HG03064 (cell line): ENCODE measurements around the gene PHKG1.
"Not testable (repeated sequence)": the region's sequence is repeated elsewhere in the genome, so short reads cannot be mapped to it uniquely, and the experiment has no call there.

Source experiments
- ATAC-seq: cut with Tn5 transposase; IDR thresholded peaks from one replicate; pipeline ENCODE4 v1.9.1; 2021; ENCODE audit warnings: low read depth; ENCODE audit not compliant: unreplicated experiment

Gene PHKG1

DNA sequence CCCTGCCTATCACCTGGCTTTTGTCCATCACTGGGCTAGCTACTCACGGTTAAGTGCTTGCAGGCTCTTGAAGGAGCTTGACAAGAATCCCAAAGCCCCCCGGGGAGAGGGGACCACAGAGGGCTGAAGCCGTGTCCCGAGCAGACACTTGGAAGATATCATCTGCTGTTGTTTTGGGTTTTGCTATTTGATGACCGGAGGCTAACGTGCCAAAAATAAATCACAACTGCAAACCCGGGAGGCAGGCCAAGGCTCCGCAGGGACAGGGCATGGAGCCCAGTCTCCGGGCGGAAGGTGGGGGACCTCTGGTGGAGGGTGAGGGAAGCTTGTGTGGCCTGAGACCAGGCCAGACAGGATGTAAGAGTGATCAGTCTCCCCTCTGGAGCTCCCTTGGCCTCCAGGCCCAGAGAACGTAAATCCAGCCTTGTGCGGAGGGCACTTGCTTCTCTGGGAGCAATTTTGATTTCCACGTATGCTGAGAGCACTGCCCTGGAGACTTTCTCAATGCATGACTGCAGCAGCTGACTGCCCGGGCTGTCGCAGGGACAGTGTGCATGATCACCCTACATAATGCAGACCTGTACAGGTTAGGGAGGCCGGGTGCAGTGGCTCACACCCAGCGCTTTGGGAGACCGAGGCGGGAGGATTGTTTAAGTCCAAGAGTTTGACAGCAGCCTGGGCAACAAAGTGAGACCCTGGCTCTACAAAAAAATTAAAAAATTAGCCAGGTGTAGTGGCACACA is at the start of gene PHKG1:
TSS of gene PHKG1 (minus strand) at position 164 of the 743 bp plus-strand sequence. CDS start 4,011 bp downstream, outside the sequence.
- no peak for ATAC-seq

DNA sequence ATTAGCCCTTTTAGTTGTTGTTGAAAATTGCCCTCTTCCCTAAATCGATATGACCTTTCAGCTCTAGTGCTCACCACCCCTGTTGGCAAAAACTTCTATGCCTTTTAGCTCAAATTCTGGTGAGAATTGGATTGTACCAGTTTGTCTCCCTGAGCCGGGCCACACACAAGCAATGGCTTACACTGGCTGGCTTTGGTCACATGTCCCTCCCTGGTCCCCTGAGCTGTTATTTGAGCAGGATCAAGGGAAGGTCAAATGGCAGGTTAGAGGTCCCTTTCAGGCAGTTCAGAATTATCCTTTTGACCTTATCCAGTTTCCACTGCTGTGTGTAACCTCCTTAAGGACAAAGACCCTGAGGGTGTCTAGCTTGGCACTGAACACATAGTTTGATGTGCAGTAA is 38.3 kb upstream of the PHKG1 start:
- ATAC-seq, result not testable (repeated sequence)

DNA sequence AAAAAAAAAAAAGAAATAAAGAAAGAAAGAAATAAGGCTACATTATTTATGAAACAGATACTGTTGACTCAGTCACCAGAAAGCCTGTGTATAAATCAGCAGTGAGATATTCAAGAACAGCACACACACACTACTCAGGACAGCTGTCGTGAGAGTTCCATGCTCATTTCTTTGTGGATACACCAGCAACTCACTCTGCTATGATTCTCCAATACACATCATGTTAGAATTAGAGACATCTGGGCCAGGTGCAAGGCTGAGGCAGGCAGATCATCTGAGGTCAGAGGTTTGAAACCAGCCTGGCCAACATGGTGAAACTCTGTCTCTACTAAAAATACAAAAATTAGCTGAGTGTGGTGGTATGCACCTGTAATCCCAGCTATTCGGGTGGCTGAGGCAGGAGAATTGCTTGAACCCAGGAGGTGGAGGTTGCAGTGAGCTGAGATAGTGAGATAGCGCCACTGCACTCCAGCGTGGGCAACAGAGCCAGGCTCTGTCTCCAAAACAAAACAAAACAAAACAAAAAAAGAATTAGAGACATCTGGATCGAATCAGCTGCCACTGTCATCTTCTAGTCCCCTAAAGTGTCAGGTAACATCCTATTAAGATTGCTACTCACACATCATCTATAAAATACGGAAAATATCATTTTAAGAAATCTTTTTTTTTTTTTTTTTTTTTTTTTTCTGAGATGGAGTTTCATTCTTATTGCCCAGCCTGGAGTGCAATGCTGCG is 34.7 kb upstream of the PHKG1 start:
- no peak for ATAC-seq

DNA sequence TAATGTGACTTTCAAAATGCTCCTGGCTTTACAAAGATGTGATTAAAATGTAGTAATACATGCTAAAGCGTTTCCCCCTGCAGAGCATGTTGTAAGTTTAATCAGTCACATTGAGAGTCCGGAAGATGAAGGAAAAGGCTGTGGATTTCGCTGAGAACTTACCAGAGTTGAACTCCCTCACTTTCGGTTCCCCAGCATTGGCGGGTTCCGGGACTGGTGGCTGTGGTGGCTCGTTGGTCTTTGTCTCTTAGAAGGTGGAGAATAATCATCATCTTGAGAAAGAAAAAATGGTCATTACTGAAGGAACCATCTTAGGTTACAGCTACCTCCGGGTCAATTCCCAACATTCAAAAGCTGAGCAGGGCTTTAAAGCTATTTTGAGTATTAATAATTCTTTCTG is 33.1 kb upstream of the PHKG1 start:
- ATAC-seq, result no peak

DNA sequence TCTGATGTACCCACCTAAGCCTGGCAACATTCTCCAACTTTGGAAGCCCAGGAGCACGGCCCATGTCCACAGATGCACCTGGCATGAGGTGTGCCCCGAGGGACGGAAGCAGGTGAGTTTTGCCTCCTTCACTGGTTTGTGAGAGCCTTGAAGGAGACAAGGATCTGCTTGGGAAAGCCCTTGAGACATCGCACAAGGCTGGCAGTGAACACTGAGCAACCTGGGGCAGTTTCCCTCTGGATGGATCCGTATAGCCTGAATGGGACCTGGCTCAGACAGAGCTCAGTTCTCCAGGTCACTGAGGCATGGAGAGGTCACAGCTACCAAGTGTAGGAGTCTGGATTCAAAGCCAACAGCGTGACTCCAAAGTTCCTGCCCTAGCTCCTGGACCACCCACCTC is 32.2 kb upstream of the PHKG1 start:
- no peak for ATAC-seq

DNA sequence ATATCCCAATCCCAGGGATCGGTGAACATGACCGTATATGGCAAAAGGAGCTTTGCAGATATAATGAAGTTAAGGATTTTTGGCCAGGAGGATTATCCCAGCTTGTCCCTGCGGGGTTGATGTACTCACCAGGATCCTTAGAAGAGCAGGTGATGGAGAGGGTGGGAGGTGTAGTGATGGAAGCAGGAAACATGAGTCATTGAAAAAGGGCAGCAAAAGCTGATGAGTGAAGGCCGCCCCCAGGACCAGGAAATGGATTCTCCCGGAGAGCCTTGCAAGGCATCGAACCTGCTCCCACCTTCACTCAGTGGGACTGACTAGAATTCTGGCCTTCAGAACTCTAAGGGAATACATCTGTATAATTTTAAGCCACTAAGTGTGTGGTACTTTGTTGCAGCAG is 28.7 kb upstream of the PHKG1 start:
- ATAC-seq, result no peak

DNA sequence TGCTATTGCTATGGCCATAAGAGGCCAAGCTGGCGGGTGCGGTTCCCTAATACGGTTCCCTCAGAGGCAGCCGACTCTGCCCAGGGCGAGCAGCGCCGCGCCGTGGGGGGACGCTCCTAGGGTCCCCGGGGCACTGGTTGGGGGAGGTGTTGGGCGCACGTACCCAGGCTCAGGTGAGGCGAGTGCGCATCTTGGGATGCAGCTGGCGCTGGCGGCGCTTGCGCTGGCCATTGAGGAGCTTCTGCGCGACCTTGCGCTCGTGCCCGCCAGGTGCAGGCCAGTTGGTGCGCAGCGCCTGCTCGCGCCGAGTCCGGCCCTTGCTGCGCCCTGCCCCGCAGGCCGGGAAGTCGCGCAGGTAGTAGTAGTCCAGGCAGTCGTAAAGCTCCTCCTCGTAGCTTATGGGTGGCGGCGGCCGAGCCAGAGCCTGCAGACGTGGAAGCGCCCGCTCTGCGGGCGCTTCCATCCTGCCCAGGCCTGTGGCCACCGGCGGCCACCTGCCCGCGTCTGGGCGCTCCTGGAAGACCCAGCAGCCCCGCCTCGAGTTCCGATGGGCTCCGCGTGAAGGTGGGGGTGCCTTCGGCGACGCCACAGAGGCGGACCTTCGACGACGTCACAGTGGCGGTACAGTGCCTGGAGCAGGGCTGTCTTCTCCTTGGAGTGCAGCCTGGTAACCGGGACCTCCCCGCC is 23.2 kb upstream of the PHKG1 start, which contains the start of gene NUPR2:
TSS of gene NUPR2 (minus strand) at position 566 of the 687 bp plus-strand sequence. CDS start at position 463, 103 bp downstream.
- ATAC-seq, result no peak

DNA sequence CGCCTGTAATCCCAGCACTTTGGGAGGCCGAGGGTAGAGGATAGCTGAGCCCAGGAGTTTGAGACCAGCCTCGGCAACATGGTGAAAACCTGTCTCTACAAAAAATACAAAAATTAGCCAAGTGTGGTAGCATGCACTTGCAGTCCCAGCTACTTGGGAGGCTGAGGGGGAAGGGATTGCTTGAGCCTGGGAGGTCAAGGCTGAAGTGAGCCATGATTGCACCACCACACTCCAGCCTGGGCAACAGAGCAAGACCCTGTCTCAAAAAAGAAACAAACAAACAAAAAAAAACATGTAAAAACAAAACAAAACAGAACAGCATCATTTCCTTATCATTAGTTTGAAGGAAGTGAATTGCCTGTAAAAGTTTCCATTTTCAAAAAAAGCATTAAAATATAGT is 19.5 kb upstream of the PHKG1 start:
- ATAC-seq, result not testable (repeated sequence)

DNA sequence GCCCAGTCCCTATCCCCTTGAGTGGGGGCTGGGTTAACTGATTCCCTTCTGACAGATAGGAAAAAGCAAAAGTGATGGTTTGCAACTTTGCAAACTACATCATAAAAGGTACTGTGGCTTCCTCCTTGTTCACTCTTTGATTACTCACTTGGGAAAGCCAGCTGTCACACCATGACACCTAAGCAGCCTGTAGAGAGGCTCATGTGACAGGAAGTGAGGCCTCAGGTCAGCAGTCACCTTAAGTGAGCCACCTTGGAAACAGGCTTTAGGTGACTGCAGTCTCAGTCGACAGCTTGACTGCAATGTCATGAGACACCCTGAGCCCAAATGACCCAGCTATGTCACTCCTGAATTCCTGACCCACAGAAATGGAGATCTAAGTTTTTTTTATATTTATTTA is 17.9 kb upstream of the PHKG1 start:
- ATAC-seq, result no peak

DNA sequence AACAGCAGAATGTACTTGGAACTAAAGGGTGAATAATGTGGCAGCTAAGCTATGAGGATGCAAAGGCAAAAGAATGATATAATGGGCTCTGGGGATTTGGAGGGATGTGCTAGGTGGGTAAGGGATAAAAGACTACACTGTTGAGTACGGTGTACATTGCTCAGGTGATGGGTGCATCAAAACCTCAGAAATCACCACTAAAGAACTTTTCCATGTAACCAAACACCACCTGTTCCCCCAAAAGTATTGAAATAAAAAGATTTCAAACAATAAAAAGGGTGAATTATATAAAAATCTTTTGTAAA is 15.2 kb upstream of the PHKG1 start:
- no peak for ATAC-seq

DNA sequence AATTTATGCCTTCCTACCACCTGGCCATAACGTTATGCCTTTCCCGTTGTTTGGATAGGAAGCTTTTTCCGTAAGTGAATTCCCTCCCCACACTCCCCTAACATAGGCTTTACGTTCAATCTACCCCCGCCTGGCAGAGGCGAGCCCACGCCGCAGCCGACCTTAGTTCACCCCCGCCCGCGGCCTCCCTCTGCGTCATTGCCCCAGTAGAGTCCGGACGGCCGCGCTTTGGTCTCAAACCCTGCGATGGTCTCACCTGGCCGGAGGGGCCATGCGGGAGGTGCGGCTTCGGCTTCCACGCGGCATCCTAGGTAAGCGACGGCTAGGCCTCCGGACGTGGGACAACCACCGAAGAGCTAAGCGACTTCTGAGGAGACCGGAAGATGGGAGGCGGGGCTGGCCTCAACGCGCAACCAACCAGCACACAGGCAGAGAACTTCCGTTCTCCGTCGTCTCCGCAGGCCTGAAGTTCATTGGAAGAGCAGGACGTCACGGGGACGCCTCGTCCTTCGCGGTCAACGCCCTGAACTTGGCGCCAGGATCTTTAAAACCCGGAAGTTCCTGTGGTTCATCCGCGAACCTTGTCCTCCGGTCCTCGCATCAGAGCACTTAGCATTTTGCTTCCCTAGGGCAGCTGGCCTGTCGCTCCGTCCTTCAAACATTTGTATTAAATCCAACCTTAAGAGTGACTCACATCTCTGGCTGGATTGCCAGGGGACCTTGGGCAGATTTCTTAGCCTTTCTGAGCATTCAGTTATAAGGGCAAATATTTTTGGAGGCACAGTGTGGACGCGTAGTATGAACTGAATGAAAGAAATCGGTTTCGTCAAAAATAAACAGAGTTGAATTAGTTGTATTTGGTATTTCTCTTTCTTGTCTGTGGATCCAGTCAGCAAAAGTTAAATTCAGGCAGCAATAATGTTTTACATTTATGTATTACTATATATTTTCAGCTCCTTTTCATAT is 13.6 kb upstream of the PHKG1 start, which contains the start of gene CHCHD2:
TSS of gene CHCHD2 (minus strand) at position 369 of the 966 bp plus-strand sequence. CDS start at position 306, 63 bp downstream.
- peak; percentile 99 for ATAC-seq

DNA sequence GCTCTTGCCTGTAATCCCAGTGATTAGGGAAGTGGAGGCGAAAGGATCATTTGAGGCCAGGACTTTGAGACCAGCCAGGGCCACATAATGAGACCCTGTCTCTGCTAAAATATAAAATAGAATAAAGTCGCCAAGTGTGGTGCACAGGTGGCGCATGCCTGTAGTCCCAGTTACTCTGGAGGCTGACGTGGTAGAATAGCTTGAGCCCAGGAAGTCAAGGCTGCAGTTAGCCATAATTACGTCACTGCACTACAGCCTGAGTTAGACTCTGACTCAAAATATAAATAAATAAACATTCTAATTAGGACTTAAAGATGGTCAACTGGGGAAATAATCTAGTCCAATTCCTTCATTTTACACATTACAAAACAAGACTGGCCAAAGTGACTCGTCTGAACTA is 12.8 kb upstream of the PHKG1 start:
- ATAC-seq, result no peak

DNA sequence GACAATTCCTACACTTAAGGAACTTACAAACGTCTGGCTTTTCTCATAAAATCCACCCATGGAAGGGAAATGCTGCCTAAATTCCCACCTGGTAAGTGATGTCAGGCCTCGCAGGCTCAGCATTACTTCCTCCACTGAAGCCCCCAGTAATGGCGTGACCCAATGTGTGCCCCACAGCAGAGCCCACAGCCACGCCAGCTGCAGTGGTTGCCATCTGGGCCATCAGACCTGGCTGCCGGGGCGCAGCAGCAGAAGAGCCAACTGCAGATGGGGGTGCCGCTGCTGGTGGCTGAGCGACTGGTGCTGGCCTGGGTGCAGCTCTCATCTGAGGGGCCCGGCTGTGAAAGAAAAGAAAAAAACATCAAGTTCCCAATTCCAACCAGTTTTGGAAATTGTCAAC is 11.4 kb upstream of the PHKG1 start:
- ATAC-seq, result not testable (repeated sequence)

DNA sequence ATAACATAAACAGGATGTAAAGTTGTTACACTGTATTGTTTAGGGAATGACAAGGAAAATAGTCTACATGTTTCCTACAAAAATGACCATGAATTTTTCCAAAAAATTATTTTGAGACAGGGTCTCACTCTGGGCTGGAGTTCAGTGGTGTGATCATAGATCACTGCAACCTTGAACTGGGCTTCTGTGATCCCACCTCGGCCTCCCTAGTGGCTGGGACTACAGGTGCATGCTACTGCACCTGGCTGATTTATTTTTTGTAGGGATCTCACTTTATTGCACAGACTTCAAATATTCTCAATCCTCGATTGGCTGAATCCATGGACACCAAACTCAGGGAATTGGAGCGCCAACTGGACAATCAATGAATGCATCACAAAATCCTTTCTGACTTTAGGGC is 6.9 kb upstream of the PHKG1 start:
- ATAC-seq, result no peak

DNA sequence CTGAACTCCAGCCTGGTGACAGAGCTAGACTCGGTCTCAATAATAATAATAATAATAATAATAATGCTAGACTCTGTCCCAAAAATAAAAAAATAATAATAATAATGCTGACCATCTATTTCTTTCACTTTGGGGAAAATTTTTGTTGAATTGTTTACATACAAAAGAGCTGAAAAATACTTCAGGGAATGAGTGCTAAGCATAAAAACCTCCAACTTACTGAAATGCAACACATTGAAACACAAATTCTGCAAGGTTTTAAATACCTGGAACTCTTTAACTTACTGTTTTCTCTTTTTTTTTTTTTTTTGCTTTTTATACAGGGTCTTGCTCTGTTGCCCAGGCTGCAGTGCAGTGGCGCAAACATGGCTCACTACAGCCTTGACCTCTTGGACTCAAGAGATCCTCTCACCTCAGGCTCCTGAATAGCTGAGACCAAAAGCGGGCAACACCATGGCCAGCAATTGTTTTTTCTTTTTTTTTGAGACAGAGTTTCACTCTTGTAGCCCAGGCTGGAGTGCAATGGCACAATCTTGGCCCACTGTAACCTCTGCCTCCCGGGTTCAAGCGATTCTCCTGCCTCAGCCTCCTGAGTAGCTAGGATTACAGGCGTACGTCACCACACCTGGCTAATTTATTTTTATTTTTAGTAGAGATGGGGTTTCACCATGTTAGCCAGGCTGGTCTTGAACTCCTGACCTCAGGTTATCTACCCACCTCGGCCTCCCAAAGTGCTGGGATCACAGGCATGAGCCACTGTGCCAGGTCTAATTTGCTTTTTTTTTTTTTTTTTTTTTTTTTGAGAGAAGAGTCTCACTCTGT is 5.6 kb upstream of the PHKG1 start:
- not testable (repeated sequence) for ATAC-seq

DNA sequence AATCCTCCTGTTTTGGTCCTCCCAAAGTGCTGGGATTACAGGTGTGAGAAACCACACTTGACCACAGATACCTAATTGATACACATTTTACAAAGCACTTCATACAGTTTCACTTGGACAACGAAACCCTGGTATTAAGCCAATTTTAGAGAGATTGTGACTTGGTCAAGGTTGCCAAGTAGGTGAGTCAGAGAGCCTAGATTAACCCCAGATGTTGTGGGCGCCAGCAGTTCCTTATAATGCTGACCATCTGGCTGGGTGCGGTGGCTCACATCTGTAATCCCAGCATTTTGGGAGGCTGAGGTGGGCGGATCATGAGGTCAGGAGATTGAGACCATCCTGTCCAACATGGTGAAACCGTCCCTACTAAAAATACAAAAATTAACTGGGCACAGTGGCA is 4.9 kb upstream of the PHKG1 start:
- no peak for ATAC-seq

DNA sequence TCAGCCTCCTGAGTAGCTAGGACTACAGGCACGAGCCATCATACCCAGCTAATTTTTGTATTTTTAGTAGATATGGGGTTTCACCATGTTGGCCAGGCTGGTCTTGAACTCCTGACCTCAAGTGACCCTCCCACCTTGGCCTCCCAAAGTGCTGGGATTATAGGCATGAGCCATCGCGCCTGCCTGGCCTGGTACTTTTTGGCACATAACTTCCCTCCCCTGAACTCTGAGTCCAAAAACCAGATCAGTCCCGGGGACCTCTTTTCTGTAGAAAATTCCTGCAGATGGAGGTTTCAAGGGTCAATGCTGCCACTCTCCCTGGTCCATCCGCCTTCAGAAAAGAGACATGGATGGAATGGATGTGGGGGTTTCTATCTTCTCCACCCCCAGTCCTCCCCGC is 364 bp downstream of the PHKG1 start:
- ATAC-seq, result not testable (repeated sequence)

DNA sequence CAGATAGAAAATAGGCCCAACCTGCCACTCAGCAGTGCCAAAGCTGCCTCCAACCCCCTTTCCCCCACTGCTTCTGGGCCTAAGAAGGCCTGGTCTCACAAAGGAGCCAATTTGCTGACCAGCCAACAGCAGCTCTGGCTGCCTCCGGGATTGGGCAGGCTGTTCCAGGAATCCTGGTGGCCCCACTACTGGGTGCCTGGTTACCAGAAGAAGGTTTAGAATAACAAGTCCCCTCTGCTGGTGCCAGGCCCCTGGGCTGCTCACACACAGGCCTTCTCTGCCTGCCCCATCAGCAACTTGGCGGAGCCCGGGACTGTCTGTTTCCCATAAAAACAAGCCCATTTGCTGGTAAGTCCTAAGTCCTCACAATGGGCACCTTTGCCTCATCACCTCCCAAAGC is 1.2 kb downstream of the PHKG1 start:
- no peak for ATAC-seq

DNA sequence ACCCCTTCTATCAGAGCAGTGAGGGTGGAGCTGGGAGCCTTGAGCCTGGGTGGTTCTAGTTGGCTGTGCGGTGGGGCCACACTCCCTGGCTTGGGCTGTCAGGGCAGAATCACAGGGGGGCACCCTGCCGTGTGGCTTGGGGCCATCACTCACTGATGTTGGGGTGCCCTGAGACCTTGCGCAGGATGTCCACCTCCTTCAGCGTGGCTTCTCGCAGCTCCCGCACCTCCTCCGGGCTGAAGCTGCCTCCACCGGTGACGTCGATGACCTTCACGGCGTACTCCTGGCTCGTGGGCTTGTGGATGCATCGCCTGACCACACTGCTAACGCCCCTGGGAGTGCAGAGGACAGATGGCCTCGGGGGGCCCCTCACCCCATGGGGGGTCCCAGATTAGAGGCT is 5.3 kb downstream of the PHKG1 start:
- no peak for ATAC-seq
